OCI-LY3 (cell line): ENCODE measurements around the gene PPFIA3.

Source experiments
- CTCF ChIP-seq: fragments of 200-600, 300-600 bp; sonication (generic); IDR thresholded peaks from 2 replicates; pipeline ENCODE4 v1.5.1; 2014; ENCODE audit warnings: antibody characterized with exemption, low read length, low read depth
- EZH2phosphoT487 ChIP-seq: fragments of 200-600 bp; shearing (Covaris generic); IDR thresholded peaks from 2 replicates; pipeline ENCODE4 v1.6.1; 2018; ENCODE audit warnings: antibody characterized with exemption, mixed run types, low read depth

GRCh38 chr19:49150944-49151243, 31.6 kb downstream of the PPFIA3 start:
- TF ChIP-seq CTCF = no peak
- TF ChIP-seq EZH2phosphoT487 = no peak
